ENCODE data around the gene NPEPL1. TPM values are rescaled to one million over a fixed set of nuclear protein-coding genes. Genes with fewer than 3 reads are reported as not detected.

The NPEPL1 gene
- total and polyA plus RNA-seq, 2 experiments from 2014 or later = 37.5 to 49.8 TPM

DNA sequence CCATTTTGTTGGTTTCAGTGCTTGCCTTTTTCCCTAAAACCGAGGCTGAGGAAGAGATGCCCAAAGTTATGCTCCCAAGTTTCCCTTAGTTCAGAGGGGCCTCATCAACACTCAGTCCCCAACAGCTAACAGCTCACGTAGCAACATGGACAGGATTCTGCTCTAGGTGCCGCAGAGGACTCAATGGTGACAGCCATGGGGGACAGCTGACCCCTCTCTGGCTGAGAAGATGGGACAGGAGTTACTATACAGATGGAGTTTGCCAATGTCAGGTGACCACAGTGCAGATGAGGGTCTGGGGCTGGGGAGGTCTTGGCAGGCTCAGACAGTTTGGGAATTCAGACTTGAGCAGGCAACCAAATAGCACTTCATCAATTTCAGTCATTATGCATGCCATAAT, 67.3 kb downstream of the NPEPL1 start:
- Histone ChIP-seq H3K27ac (no peak overlapping the region), H3K36me3 (ENCODE audit: low read depth) (no peaks in the 10 kb centered on the region), H3K79me2 (ENCODE audit: insufficient read depth) (no peaks in the 10 kb centered on the region), H3F3A (ENCODE audit: insufficient read depth) (no peaks in the 10 kb centered on the region), H3K4me3 (no peak overlapping the region), H3K9me2 (ENCODE audit: insufficient read depth) (no peaks in the 10 kb centered on the region), H3K27me3 (replicated peaks; ENCODE audit: insufficient read depth) (peaks cover 82% of the 10 kb centered on the region), H3K4me1 (ENCODE audit: insufficient read depth) (no peaks in the 10 kb centered on the region), H3K9ac (no peak overlapping the region), H4K20me1 (ENCODE audit: insufficient read depth) (no peaks in the 10 kb centered on the region), H3K9me3 (ENCODE audit: low read depth) (no peaks in the 10 kb centered on the region), H3K4me2 (ENCODE audit: unreplicated experiment) (no peak overlapping the region), H2AFZ (no peak overlapping the region)
- no peak for TF ChIP-seq EZH2 (IDR thresholded peaks at IDR 0.05; ENCODE audit: insufficient read depth, poor library complexity, severe bottlenecking)
- no peak for TF ChIP-seq EZH2phosphoT487 (IDR thresholded peaks at IDR 0.05; ENCODE audit: insufficient read depth, low read depth)
- 28 to 37% methylated on average over 3 of the region's 3 CpGs for WGBS, 2 experiments (ENCODE audit: low coverage in 1 of 2, low lambda C conversion rate in 2 of 2, missing lambda C conversion rate in 2 of 2)
- no peak for DNase-seq
- in situ Hi-C loops (cut with MboI) = no loop called here

DNA sequence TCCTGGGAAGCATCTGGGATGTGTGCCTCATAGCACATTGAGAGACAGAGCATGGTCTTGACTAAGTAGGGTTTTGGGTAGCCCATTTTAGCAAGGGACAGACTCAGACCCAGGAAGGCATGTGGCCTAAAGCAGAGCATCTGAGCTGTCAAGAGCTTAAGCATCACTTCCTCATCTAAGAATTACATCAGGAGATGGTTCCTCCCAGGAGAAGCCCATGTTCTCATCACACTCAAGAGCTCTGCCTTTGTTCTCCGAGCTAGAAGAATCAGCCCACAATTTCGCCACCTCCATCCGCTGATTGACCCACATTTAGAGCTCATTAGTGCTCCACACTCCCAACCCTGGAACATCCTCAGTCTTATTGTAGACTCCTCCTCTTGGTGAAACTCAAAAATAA, 68.3 kb downstream of the NPEPL1 start:
- H4K20me1 ChIP-seq (ENCODE audit: insufficient read depth) = no peaks in the 10 kb centered on the region
- 64 to 65% methylated on average over 3 of the region's 3 CpGs for WGBS, 2 experiments (ENCODE audit: low coverage in 1 of 2, low lambda C conversion rate in 2 of 2, missing lambda C conversion rate in 2 of 2)
- H3K4me2 ChIP-seq (ENCODE audit: unreplicated experiment) = no peak overlapping the region
- no peaks in the 10 kb centered on the region for H3K9me3 ChIP-seq (ENCODE audit: low read depth)
- no peak overlapping the region for H3K9ac ChIP-seq
- H3K9me2 ChIP-seq (ENCODE audit: insufficient read depth) = no peaks in the 10 kb centered on the region
- no peaks in the 10 kb centered on the region for H3K36me3 ChIP-seq (ENCODE audit: low read depth)
- H3K27me3 ChIP-seq (replicated peaks; ENCODE audit: insufficient read depth) = peaks cover 80% of the 10 kb centered on the region
- no peaks in the 10 kb centered on the region for H3K4me1 ChIP-seq (ENCODE audit: insufficient read depth)
- no peaks in the 10 kb centered on the region for H3K79me2 ChIP-seq (ENCODE audit: insufficient read depth)
- DNase-seq = no peak
- H3F3A ChIP-seq (ENCODE audit: insufficient read depth) = no peaks in the 10 kb centered on the region
- in situ Hi-C loops (cut with MboI) = no loop called here
- no peak overlapping the region for H3K27ac ChIP-seq
- TF ChIP-seq EZH2phosphoT487 (IDR thresholded peaks at IDR 0.05; ENCODE audit: insufficient read depth, low read depth) (no peak), EZH2 (IDR thresholded peaks at IDR 0.05; ENCODE audit: insufficient read depth, poor library complexity, severe bottlenecking) (no peak)
- no peak overlapping the region for H3K4me3 ChIP-seq
- no peak overlapping the region for H2AFZ ChIP-seq

- in situ Hi-C loops (cut with MboI) = no loop called here
- 17% methylated on average over 4 of the region's 4 CpGs for WGBS, 2 experiments (ENCODE audit: low coverage in 1 of 2, low lambda C conversion rate in 2 of 2, missing lambda C conversion rate in 2 of 2)
- H3K9me3 ChIP-seq (ENCODE audit: low read depth) = no peaks in the 10 kb centered on the region
- no peak for DNase-seq
- TF ChIP-seq EZH2phosphoT487 (IDR thresholded peaks at IDR 0.05; ENCODE audit: insufficient read depth, low read depth) (no peak), EZH2 (IDR thresholded peaks at IDR 0.05; ENCODE audit: insufficient read depth, poor library complexity, severe bottlenecking) (no peak)
- H3K4me3 ChIP-seq = no peak overlapping the region
- no peaks in the 10 kb centered on the region for H3F3A ChIP-seq (ENCODE audit: insufficient read depth)
- H3K27ac ChIP-seq = no peak overlapping the region
- H3K9me2 ChIP-seq (ENCODE audit: insufficient read depth) = no peaks in the 10 kb centered on the region
- H3K9ac ChIP-seq = no peak overlapping the region
- no peaks in the 10 kb centered on the region for H4K20me1 ChIP-seq (ENCODE audit: insufficient read depth)
- H3K36me3 ChIP-seq (ENCODE audit: low read depth) = no peaks in the 10 kb centered on the region
- no peak overlapping the region for H2AFZ ChIP-seq
- no peaks in the 10 kb centered on the region for H3K4me1 ChIP-seq (ENCODE audit: insufficient read depth)
- peaks cover 80% of the 10 kb centered on the region for H3K27me3 ChIP-seq (replicated peaks; ENCODE audit: insufficient read depth)
- H3K4me2 ChIP-seq (ENCODE audit: unreplicated experiment) = no peak overlapping the region
- no peaks in the 10 kb centered on the region for H3K79me2 ChIP-seq (ENCODE audit: insufficient read depth)
Observed at GRCh38 chr20:58762120-58762519, 69.5 kb downstream of the NPEPL1 start.

DNA sequence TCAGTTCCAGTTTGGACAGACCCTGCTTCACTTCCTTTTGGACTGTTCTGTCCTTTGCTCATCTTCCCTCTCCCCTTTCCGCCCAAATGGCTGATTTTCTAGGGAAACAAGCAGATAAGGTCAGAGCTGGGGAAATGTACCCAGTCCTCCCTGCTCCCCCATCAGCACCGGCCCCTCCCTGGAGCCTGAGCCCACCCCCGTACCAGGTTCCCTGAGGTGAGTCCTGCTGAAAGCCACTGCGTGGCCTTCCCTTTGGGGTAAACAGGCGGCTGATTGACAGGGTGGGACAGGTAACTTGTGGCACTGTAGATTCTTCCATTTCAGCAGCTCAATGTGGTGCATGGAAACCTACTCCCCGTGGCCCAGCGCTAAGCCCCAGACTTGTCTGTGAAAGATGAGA, 70.5 kb downstream of the NPEPL1 start:
- in situ Hi-C loops (cut with MboI) = no loop called here
- Histone ChIP-seq H4K20me1 (ENCODE audit: insufficient read depth) (no peaks in the 10 kb centered on the region), H3K27me3 (replicated peaks; ENCODE audit: insufficient read depth) (peaks cover 78% of the 10 kb centered on the region), H3K9ac (no peak overlapping the region), H3K36me3 (ENCODE audit: low read depth) (no peaks in the 10 kb centered on the region), H3K4me1 (ENCODE audit: insufficient read depth) (no peaks in the 10 kb centered on the region), H3K9me3 (ENCODE audit: low read depth) (no peaks in the 10 kb centered on the region), H3K9me2 (ENCODE audit: insufficient read depth) (no peaks in the 10 kb centered on the region), H3K4me2 (ENCODE audit: unreplicated experiment) (no peak overlapping the region), H2AFZ (no peak overlapping the region), H3F3A (ENCODE audit: insufficient read depth) (no peaks in the 10 kb centered on the region), H3K4me3 (no peak overlapping the region), H3K79me2 (ENCODE audit: insufficient read depth) (no peaks in the 10 kb centered on the region), H3K27ac (no peak overlapping the region)
- DNase-seq = no peak
- WGBS, 2 experiments (ENCODE audit: low coverage in 1 of 2, low lambda C conversion rate in 2 of 2, missing lambda C conversion rate in 2 of 2) = 58 to 62% methylated on average over 6 to 7 of the region's 7 CpGs
- TF ChIP-seq EZH2phosphoT487 (IDR thresholded peaks at IDR 0.05; ENCODE audit: insufficient read depth, low read depth) (no peak), EZH2 (IDR thresholded peaks at IDR 0.05; ENCODE audit: insufficient read depth, poor library complexity, severe bottlenecking) (no peak)

Other genes with a start within 250 kb of the NPEPL1 start
- gene APCDD1L, start 177.4 kb upstream of the NPEPL1 start, total RNA-seq (2014; rRNA removed; shearing (Covaris generic)) = 19.5 and 25.6 TPM in 2 replicates
- gene APCDD1L, start 177.4 kb upstream of the NPEPL1 start, polyA plus RNA-seq (2016; fragmentation: Nextera tagmentation; extraction: Ambion mirVana) = 15.7 and 16.6 TPM in 2 replicates
- 15.8 and 17.6 TPM in 2 replicates for gene STX16, start 41.5 kb upstream of the NPEPL1 start, total RNA-seq (2014; rRNA removed; shearing (Covaris generic))
- gene STX16, start 41.5 kb upstream of the NPEPL1 start, polyA plus RNA-seq (2016; fragmentation: Nextera tagmentation; extraction: Ambion mirVana) = 30.6 and 36.9 TPM in 2 replicates
- gene GNAS-AS1, start 158.1 kb downstream of the NPEPL1 start, total RNA-seq (2014; rRNA removed; shearing (Covaris generic)) = 0.25 and 0.97 TPM in 2 replicates
- gene GNAS-AS1, start 158.1 kb downstream of the NPEPL1 start, polyA plus RNA-seq (2016; fragmentation: Nextera tagmentation; extraction: Ambion mirVana) = 0.77 and 1.0 TPM in 2 replicates
- gene GNAS, start 159.9 kb downstream of the NPEPL1 start, total RNA-seq (2014; rRNA removed; shearing (Covaris generic)) = 804 and 904 TPM in 2 replicates
- gene GNAS, start 159.9 kb downstream of the NPEPL1 start, polyA plus RNA-seq (2016; fragmentation: Nextera tagmentation; extraction: Ambion mirVana) = 421 and 424 TPM in 2 replicates